ENCODE measurements around the gene HSD17B3.

Gene HSD17B3

DNA sequence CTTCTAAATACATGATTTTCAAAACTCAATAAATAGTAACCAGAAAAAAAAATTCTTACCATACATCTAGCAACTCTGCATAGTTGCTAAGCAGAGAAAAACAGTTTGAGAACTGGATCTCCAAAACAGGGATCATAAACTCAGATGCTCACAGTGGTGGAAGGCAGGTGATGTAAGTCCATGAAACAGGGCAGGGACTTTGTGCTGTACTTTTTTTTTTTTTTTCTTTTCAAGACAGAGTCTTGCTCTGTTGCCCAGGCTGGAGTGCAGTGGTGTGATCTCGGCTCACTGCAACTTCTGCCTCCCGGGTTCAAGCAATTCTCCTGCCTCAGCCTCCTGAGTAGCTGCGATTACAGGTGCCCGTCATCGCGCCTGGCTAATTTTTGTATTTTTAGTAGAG, 5.0 kb upstream of the HSD17B3 start:
- DNase-seq (ENCODE audit: low read depth), result peak; percentile 17

DNA sequence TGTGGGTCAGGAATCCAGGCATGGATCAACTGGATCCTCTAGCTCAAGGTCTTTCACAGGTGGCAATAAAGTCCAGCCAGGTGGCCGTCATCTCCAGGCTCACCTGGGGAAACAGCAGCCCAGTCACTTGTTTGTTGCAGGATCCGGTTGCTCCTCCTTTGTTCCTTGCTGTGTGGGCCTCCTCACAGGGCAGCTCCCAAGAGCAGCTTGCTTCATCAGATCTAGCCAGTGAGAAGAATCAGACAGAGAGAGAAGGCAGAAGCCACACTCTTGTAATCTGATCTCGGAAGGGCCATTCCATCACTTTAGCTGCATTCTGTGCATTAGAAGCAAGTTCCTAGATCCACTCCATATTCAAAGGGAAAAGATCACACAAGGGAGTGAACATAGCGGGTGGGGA, 3.2 kb upstream of the HSD17B3 start:
- DNase-seq (ENCODE audit: low read depth), result no peak

DNA sequence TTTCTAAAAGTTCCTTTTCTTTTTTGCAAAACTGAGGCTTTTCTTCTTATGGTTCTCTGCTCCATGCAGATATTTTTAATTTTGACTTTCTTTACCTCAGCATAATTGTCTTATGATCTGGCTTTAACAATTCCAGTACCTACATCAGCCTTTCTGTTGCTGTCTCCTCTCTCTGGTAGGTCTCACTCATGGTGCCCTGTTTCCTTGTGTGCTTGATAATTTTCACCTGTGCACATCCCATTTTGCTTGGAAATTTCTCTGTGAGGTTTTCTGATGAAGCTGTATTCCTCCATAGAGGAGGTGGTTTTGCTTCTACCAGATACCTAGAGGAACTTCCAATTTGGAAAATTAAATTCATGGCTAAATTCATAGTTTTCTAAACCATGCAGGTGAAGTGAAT, 2.3 kb upstream of the HSD17B3 start:
- no peak for DNase-seq (ENCODE audit: low read depth)

DNA sequence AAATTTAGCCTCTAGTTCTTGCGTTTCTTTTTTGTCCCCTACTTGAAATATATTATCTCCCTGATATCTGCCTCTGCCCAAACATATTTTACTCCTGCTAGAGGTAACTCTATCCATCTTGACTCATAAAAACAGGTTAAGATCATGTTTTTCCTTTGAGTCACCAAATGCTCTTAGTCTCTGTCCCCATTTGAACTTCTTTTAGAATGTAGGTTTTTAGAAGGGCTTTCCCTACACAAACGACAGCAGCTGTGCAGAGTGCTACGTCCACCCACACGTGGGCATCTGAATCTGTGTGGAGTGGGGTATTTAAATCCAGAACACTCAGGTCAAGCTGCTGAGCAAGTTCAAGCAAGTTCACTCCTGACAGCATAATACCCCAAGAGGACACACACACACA, 2.2 kb downstream of the HSD17B3 start:
- DNase-seq (ENCODE audit: low read depth), result no peak

DNA sequence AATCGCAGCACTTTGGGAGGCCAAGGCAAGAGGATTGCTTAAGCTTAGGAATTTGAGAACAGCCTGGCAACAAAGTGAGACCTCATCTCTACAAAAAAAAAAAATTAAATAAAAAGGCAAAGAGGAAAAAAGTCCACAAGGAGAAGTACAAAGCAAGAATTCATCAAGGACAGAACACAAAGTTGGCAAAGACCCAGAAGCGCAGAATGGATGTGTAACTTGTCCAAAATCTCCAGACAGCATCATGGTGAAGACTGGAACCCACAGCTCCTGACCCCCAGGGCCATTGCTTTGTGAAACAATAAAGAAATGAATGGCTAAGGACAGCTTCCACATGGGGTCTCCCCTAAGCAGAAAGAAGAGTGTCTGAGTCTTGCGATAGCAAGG, 7.8 kb downstream of the HSD17B3 start:
- no peak for DNase-seq (ENCODE audit: low read depth)

DNA sequence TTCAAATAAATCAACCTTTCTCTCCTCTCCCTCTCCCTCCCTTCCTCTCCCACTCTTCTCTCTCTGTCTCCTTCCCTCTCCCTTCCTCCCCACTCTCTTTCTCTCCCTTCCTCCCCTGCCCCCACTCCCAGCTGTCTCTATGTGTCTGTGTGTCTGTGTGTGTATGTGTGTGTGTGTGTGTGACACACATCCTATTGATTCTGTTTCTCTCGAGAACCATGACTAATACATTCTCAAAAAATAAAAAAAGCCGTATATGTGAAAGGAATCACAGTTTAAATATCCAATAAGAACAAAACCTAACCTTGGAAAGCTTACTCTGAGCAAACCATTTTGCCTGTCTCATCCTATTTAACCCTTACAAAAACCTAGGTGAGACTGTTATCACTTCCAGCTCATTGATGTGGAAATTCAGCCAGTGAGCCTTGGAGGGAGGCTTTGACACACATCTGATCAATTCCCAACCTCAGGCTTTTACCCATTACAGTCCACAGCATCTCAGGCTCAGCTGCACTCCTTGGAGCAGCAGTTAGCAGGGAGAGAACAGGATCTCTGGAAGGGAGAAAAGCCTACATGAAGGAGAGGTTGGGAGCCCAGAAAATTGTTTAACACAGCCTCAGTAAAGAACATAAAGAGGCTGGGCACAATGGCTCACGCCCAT, 8.3 kb downstream of the HSD17B3 start:
- peak; percentile 12 for DNase-seq (ENCODE audit: low read depth)

DNA sequence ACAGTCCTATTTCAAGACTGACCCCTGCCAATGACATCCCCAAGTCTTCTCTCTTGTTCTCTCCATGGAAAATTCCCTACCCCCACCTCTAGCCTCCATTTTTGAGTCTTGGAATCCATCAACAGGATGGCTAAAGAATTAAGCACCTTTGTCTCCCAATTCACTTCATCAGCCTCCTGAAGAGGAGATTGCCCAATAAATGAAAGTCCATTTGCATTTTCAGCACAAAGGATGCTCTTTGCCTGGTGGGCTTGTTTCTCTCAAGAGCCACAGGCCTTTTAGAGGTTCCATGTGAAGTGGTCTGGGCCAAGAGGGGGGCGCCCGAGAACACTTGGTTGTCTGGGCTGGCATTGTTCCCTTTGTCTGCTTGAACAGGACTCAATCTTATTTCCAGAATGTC, 12.6 kb downstream of the HSD17B3 start:
- no peak for DNase-seq (ENCODE audit: low read depth)

DNA sequence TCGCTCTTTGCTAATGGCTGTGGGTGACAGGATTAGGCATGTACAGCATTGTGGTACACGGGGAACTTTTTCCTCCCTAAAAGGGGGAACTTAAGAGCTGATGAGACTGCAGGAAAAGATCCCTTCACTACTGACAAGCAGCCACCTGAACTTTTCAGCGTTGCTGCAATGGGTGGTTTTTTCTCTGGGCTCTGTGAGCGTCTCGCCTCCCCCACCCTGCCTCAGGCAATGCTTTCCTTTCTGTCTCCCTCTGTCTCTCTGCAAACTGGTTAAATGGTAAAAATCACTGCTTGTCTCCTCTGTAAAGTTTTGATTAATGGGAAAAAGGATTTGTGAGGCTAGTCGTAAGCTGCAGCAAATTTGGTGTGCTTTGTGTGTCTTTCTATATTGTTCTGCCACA, 20.3 kb downstream of the HSD17B3 start:
- DNase-seq (ENCODE audit: low read depth), result no peak

DNA sequence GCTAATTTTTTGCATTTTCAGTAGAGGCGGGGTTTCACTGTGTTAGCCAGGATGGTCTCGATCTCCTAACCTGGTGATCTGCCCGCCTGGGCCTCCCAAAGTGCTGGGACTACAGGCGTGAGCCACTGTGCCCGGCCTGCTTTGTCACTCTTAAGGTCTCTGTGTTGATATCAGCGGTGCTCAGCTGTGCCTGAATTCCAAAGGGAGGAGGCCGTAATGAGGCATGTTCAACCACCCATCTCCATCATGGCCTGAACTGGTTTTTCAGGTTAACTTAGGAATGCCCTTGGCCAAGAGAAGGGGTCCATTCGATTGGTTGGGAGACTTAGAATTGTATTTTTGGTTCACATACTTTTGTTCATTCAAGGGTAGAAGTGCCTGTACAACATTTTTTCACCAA, 22.0 kb downstream of the HSD17B3 start:
- DNase-seq (ENCODE audit: low read depth), result no peak

DNA sequence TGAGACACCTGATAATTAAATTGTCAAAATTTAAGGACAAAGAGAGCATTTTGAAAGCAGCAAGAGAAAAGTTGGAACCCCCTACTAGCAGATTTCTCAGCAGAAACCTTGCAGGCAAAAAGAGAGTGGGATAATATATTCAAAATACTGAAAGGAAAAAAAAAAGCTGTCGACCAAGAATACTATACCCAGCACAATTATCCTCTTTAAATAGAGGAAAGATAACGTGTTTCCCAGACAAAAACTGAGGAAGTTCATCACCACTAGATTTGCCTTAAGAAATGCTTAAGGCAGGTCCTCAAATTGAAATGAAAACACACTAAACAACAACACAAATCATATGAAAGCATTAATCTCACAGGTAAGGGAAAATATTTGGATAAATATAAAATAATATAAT, 27.0 kb downstream of the HSD17B3 start:
- no peak for DNase-seq (ENCODE audit: low read depth)

DNA sequence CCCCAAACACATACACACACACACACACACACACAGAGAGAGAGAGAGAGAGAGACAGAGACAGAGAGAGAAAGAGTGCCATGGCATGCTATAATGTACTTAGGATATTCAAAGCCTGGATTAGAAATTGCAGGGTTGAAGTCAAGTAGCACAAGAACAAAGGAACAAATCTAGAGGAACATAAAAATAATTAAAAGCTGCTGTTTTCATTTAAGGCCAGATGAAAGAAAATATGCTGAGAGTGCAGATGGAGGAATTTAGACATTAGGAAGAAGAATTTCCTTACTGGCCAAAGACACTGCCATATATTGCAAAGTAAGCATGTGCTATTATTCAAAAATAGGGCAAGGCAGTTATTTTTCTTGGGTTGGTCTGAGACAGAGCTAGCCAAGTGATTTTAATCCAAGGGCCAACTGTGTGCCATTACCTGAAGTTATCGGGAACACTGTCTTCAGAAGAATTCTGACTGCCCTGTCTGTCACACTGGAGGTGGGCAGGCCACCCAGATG, 31.7 kb downstream of the HSD17B3 start:
- DNase-seq (ENCODE audit: low read depth), result no peak

DNA sequence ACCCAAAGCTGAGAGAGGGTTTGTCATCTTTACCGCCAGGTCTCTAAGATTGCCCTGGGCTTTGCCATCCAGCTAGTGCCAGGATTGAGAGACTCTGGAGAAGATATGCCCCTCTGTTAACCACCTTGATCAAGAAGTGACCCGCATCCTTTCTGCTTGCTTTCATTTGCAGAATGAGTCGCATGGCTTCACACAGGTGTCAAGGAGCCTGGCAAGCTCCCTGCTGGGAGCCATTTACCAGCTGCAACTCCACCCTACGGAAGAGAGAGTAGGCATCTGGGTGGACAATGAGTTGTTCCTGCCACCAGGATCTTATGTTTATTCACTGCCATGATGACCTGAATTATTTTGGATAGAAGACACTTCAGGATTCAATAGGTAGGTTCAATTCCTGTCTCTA, 43.0 kb downstream of the HSD17B3 start:
- DNase-seq (ENCODE audit: low read depth), result no peak

DNA sequence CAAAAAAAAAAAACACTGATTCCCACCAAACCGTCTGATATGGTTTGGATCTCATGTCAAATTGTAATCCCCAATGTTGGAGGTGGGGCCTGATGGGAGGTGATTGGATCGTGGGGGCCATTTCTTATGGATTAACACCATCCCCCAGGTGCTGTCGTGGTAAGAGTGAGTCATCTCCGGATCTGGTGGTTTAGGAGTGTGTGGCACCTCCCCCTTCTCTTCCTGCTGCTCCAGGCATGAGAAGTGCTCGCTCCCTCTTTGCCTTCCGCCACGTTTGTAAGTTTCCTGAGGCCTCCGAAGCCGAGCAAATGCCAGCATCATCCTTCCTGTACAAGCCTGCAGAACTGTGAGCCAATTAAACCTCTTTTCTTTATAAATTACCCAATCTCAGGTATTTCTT, 45.2 kb downstream of the HSD17B3 start:
- no peak for DNase-seq (ENCODE audit: low read depth)

DNA sequence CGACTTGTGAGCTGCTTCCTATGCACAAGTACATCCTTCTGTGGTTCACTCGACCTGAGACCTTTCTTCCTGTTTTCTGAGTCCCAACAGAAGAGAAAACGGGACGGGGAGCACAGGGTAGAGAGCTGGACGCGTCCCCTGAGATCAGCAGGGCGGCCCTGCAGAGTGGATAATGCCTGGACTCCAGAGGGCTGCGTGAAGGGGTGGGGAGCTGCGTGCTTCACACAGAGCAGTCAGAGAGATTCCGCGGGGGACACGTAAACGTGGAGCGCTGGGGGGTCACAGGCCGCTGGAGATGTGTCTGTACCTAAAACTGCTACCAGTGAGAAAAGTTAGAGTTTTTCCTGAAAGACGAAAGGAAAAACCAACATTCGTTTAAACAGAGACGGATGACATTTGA, 46.3 kb downstream of the HSD17B3 start:
- no peak for DNase-seq (ENCODE audit: low read depth)

DNA sequence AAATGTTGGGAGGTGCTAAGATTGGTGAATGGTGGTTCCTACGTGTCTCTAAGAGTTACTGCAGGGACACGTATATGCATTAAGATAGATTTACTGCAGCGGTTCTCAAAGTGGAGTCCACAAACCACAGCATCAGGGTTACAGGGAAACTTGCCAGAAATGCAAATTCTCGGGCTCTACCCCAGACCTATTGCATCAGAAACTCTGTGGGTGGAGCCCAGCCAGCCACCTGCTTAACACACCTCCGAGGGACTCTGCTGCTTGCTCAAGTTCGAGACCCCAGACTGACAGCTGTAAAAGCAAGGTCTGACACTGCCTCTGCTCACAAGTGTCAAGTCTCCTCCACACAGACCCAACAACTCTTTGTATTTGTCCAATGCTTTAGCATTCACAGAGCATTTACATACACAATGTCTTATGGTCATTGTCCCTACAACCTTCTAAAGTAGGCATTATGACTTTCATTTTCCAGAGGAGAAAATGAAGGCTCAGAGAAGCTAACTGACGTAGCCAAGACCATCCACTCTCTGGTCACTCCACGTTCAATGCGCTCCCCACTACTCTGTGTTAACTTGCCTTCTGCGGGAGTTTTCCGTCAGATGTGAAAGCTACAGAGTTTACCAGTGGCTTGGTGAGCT, 48.8 kb downstream of the HSD17B3 start:
- DNase-seq (ENCODE audit: low read depth), result no peak

DNA sequence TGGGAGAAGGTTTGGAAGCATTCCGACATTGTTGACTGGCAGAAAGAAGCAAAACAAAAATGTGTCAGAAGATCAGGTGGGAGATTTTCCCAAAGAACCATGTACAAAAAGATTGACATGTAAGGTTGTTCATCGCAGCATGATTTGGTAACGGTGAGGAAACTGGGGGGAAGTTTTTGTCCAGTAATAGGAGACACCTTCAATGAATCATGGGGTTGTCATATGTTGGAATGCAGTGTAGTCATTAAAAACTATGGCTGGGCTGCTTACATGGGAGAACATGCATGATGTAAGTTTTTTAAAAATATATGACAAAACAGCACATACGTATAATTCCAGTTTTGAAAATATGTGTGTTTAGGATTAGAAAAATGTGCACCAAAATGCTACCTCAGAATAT, 50.5 kb downstream of the HSD17B3 start:
- DNase-seq (ENCODE audit: low read depth), result no peak

DNA sequence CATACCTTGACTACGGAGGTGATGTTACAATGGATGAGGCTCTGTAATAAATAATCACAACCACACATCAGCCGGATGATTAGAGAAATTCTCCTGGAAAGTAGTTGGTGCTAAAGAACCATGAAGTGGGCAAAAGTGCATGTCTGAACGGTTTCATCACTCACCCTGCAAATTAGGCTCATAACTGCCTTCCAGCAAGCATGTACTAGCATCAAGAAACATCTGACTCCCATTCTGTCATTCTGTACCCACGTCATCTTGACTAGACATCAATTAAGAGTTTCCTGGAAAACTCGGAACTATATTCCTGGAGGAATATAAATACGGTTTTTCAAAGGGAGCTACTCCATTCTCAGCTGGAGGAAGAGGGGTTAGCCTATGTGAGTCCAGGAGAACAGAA, 52.2 kb downstream of the HSD17B3 start:
- no peak for DNase-seq (ENCODE audit: low read depth)

DNA sequence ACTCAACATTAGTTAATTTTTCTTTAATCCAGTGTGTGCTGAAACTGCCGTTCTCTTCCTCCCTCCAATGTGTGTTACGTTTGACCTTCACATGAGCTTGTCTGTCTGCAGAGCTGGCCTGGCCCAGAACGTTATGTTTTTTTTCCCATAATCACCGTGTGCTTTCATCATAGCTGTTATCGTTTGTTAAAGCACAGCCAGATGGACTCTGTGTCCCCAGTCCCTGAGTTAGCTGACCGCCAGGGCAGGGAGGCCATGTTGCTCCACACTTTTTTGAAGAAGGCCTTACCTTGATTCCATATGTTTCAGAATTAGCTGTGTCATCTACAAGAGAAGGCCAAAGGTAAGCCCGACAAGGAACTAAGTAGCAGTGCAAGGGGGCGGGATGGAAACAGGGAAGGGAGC, 55.7 kb downstream of the HSD17B3 start:
- DNase-seq (ENCODE audit: low read depth), result no peak

DNA sequence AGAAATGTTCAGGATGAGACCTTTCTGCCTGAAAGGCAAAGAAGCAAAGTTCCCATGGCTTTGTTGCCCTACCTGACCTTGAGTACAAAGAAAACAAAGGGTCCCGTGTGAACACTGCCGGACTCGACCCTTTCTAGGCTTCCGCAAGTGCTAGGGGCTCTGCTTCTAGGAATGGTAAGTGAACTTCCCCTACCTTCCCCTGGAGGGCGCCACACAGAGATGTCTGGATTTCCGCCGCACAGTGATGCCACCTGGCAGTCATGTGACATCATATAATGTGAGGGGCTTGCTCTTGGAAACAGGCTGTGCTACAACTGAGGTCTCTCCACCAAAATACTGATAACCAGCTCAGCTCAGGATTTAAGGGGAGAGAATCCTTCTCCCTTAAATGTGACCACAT, 56.6 kb downstream of the HSD17B3 start:
- no peak for DNase-seq (ENCODE audit: low read depth)

DNA sequence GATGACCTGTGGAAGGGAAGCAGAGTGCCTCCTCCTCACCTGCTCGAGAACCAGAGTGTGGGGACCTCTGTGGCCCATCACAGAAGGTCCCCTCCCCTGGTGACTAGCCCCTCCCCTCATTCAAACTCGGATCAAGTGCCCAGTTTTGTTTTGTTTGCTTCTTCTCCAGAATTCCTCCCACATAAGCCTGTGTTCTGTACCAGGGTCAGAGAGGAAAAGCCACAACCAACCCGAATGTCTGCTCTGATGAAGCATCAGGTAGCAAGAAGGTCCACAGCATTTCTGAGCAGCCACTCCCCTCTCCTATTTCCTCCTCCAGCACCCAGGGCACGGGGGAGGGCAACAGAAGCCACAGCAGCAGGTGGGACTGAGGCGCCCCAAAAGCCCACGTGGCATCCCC, 58.2 kb downstream of the HSD17B3 start:
- no peak for DNase-seq (ENCODE audit: low read depth)

DNA sequence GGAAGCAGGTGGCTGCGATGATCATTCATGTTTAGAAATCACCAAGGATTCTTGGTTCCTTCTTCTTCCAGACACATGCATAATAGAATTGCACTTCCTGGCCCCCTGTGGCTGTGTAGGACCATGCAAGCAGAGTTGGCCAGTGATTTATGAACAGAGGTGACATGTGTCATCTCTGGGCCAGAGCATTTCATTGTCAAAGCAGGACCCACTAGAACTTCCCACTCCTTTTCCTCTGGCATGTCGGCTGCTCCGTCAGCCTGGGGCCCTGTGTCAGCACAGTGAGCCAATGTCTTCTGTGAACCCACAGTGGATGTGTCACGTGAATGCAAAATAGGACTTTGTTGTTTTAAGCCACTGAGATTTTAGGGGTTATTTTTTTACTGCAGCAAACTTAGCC, 59.2 kb downstream of the HSD17B3 start:
- DNase-seq (ENCODE audit: low read depth), result no peak

DNA sequence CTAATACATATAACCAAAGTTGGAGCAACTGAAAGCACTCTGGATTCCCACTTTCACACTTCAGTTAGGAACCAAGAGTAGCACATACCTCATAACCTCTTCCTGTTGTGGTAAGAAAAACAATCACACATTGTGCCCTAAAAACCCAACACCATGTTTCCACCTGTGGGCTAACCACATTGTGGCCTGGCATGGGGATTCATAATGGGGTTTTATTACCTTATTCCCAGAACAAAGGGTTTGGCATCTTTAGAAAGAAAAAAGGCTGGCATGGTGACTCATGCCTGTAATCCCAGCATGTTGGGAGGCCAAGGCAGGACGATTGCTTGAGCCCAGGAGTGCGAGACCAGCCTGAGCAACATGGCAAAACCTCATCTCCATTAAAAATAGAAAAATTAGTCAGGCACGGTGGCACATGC, 60.6 kb downstream of the HSD17B3 start:
- DNase-seq (ENCODE audit: low read depth), result no peak

DNA sequence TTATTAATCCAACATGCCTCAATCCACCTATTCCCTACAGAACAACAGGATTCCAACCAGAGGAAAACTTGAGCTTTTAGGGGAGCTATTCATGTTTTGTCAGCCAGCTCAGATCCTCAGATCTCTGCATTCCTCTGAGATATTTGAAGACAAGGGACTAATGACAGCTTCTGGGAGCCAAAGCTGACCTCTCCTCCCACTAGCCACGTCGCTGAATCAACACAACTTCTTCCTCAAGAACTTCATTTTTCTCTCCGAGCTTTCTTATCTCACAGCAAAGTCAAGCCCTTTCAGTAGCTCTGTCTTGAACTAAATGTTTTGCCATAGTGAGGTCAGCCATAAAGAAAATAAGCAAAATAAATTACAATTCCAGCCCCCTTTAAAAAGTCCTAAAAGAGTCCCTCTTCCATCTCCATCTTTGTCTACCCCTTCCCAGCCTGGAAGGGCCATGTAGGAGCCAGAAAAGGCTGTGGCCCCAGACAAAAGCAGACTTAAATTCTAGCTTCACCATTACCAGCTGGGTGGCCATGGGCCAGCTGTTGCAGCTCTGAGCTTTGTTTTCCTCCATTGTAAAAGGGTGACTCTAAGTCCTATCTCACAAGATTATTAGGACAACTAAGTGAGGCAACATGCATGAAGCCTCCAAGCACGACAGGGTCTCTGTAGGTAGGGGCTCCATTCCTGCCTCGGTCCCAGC, 65.0 kb downstream of the HSD17B3 start:
- no peak for DNase-seq (ENCODE audit: low read depth)
